22Rv1 (cell line): ENCODE data around the gene RNF168.

Experiments used
- CTCF ChIP-seq: fragments of 450-650 bp; IDR thresholded peaks from 2 replicates; pipeline ENCODE4 v1.5.1; 2017; ENCODE audit warnings: mild to moderate bottlenecking
- ZFX ChIP-seq: fragments of 450-650 bp; IDR thresholded peaks from 2 replicates; pipeline ENCODE4 v1.6.1; 2017; ENCODE audit warnings: antibody characterized with exemption, borderline replicate concordance

GRCh38 chr3:196519718-196520082 is 16.1 kb upstream of the RNF168 start:
- TF ChIP-seq CTCF (no peak), ZFX (no peak)
